ENCODE measurements around the gene ANKRD11.
"Not testable (repeated sequence)": the region's sequence is repeated elsewhere in the genome, so short reads cannot be mapped to it uniquely, and the experiment has no call there.

ANKRD11 gene

DNA sequence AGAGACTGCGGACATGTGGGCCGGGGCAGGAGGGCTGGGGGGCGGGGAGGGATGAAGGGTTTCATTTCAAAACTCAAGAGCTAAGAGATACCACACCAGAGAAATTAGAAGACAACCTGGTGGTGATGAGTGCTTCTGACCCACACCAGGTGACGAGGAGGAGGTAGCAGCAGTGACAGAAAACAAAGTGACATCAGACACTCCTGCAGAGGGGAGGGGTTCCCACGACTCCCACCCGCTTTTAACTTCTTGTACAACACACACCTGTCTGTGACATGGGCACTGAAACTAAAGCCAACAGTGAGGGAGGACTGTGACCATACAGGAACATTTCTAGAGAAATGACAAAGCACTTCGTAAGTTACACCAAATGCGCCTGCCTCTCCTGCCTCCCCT, 112.9 kb downstream of the ANKRD11 start:
- no peak for DNase-seq

DNA sequence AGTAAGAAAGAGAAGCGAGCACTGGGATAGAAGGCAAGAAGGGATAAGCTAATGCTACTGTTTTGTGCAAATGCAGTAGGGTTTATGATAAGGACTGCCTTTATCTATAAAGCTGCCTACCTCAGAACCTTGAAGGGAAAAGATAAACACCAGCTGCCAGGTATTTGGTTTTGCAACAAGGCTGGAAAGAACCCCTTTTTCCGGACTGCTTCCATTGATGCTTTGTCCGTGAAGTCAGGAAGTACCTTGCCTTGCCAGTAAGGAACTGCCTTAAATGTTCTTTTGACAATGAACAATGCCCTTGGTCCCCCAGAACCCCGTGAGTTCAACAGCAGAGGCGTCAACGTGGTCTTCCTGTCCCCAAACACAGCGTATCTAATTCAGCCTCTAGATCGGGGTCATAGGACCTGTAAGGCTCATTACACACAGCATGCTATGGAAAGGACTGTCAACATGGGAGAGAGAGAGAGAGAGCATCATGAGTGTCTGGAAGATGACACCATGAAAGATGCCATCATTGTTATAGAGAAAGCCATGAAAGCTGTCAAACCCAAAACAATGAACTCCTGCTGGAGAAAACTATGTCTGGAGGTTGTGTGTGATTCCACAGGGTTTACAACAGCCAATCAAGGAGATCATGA, 113.4 kb downstream of the ANKRD11 start:
- no peak for DNase-seq

DNA sequence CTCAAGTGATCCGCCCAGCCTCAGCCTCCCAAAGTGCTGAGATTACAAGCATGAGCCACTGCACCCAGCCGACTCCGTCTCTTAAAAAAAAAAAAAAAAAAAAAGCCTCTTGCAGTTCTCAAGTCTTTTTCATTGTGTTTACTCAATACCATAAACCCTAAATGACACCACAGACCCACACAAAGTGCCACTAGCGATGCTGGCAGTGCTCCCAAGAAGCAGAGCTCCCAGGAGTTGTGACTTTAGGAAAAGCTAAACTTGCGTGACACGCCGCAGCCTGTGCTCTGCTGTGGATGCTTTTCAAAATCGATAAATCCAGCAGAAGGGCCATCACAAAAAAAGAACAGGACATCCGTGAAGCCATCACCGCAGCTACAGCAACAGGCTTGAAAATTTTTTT, 114.7 kb downstream of the ANKRD11 start:
- no peak for DNase-seq

DNA sequence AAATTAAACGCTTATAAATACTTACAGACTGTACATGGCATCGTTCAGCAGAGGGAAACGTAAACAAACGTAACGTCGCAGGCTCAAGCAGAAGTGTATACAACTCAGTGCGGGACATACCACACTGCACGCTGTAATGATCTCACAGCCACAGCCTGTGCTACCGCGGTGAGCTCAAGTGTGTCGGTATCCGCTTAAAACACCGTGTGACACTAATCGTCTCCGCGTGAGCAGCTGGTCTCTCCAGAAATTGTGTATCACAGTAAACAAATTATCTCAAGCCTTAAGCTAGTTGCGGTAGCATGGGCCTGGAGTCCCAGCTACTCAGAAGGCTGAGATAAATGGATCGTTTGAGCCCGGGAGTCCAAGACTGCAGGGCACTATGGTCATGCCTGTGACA, 115.3 kb downstream of the ANKRD11 start:
- no peak for DNase-seq

DNA sequence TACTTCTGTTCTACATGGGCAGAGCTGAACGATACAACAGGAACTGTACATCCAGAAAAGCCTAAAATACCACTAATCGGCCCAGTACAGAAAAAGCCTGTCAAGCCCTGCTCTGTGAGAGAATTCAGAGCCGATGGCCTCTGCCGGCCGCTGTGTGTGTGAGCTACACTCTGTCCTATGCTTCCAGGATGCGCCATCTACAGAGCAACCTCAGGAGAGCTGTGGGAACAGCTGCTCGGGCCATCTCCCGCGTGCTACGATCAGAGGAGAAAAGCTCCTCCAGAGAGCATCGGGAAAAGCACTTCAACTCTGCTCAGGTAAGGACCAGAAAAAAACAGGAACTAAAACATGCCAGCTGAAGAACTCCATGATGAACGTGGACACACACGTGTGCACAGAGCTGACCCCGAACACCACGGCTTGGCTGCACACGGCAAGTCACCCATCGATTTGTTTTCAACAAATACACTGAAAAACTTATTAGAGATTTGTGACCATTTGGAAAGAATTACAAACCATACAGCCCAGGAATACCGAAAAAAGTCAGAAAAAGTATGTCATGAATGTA, 115.9 kb downstream of the ANKRD11 start:
- no peak for DNase-seq

DNA sequence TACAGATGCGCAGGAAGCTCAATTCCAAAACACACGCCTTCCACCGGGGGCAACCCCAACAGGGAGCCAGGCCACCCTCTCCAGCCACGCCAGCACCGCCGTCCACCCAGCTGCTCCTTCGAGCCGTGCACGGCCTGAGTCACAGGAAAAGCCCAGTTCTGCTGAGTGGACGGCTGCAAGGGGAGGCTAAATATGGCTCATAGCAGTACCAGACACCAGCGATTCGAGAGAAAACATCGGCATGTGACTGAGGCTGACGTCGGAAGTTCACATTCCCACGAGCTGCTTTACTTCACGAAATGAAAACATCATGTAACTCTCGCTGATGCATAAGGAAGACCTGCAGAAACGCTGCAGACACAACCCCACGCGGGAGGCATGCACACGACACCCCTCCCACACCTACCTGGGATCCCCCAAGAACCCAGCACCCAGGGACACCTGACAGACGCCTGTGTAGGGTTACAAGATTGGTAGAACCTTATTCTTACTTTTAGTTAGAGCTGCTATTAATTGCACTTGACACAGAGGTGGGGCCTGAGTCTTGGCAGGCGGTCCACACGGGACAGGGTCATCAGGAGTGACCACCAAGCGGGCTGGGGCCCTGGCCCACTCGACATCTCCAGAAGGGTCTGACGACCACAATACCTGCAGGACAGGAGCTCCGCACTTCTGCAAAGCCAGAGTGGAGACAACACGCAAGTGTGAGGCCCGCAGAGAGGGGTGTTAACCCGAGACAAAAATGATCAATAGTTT, 116.8 kb downstream of the ANKRD11 start:
- no peak for DNase-seq

DNA sequence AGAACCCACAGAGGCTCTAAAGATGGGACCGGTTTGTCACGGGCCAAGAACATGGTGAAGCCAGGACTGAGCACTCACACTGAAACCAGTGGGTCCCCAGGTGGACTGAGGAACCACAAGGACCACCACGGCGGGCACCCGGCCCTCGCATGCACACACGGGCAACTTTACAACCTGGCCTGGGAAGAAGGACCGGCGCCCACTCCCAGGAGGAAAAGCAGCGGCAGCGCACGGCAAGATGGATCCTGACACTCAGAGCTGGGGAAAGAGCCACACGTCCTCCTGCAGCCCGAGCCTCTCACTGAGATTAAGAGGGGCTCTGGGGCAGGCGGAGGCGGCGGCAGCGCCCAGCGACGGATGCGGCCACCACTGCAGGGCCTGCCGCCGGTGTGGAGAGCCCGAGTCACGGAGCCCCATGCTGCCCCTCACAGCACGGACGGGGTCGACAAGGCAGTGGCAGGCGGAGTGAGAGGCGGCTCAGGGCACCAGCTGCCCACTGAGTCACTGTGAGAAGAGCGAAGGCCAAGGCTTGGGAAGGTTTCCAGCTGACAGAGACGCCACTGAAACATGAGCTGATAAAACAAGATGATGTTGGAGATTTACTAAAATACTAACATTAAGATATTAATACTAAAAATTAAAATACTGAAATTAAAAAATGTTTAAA, 118.3 kb downstream of the ANKRD11 start:
- DNase-seq = no peak

DNA sequence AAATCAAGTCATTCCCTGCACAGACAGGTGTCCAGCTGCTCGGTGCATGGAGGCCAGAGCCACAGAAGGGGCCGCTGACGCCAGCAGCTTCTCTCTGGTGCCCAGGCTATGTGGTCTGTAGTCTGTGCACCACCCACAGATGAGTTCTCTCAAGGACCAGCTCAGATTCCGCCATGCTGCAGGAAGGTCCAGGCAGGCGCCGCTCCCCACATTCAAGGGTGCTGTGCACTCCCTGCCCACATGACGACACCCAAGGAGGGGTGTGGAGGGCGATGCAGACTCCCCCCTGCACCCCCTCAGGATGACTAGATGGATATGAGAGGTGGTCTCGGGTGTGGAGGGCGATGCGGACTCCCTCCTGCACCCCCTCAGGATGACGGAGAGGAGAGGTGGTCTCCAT, 119.0 kb downstream of the ANKRD11 start:
- no peak for DNase-seq

DNA sequence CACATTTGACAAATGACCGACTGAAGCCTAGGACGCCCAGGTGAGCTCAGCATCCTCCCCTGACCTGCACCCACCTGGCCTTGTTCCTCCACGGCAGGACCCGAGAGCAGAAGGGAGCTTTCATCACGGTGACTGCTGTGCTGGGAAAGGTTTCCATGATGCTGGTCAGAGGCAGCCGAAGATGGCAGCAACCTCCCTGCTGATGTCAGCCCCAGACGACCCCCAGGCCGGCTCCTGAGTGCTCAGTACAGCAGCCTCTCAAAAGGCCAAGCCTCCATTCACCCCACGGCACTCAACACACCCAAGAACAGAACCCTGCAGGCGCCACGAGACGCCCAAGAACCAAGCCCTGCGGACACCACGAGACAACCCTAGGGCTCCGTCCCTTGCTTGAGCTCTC, 119.8 kb downstream of the ANKRD11 start:
- DNase-seq = no peak

DNA sequence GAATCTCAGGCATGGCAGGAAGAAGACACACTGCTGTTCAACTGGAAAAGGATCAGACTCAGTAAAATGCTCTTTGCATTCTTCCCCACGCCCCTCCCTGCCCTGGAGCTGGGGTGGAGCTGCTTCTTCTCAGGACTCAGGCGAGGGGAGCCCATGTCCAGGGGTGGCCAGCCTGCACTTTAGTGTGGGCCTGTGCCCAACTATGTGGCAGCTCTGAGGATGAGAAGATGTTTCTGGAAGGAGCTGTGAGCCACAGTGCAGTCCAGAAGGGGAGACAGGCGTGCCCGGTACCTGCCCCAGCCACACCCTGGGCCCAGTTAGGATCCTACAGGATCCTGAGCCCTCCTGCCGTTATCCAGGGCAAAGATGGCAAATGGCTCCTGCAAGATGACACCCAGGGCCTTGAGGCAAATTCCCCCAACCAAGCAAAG, 120.3 kb downstream of the ANKRD11 start:
- no peak for DNase-seq

DNA sequence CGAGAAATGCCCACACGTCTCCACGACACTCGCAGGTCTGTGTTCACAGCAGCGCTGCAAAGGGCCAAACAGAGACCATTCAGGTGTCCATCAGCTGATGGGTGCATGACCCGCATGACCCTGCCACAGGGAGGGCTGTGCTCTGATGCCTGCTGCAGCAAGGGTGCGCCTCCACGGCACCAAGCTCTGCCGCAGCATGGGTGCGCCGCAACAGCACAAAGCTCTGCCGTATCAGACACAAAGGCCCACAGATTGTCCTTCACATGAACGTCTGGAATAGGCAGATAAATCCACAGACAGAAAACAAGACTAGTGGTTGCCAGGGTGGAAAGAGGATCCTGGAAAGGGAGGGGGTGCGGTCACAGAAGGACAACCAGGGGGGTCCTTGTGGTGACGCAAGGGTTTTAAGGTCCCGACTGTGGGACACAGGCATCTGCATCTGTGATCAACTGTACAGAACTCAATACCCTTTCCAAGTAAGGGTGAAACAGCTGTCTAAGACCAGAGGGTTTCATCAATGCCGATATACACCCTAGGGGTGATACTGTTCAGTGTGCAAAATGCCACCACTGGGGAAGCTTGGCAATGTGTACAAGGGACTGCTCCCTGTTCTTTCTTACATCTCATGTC, 121.0 kb downstream of the ANKRD11 start:
- no peak for DNase-seq

DNA sequence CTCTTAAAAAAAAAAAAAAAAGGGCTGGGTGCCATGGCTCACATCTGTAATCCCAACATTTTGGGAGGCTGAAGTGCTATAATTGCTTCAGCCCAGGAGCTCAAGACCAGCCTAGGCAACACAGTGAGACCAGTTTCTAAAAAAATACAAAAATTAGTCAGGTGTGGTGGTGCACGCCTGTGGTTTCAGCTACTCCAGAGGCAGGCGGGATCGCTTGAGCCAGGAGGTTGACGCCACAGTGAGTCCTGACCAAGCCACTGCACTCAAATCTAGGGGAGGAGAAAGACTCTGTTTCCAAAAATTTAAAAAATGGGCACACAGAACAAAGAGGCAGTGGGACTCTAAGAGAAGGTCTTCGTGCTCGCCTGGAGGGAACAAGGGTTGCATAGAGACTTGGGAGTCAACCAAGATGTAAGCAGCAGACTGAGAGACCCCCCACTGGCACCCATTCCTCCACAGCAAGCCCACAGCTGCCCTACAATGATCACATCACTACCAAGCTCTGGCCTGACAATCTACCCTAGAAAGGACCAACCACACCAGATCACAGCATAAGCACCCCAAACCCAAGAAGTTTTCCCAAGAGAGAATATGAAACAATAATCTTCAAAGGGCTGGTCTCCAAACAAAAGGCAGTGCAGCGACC, 121.6 kb downstream of the ANKRD11 start:
- no peak for DNase-seq

DNA sequence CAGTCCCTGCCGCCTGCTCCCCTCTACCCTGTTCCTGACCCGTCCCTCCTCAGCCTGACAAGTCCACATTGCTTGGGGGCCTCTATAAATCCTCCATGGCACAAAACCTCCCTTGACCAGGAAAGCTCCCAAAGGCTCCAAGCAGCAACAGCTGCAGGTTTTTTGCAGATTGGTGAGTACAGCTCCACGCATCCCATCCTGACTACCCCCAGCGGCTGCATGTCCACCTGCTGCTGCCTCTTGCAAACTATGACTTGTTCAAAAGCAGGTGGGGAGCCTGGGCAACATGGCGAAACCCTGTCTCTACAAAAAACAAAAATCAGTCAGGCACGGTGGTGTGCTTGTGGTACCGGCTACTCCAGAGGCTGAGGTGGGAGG, 122.8 kb downstream of the ANKRD11 start:
- DNase-seq = no peak

DNA sequence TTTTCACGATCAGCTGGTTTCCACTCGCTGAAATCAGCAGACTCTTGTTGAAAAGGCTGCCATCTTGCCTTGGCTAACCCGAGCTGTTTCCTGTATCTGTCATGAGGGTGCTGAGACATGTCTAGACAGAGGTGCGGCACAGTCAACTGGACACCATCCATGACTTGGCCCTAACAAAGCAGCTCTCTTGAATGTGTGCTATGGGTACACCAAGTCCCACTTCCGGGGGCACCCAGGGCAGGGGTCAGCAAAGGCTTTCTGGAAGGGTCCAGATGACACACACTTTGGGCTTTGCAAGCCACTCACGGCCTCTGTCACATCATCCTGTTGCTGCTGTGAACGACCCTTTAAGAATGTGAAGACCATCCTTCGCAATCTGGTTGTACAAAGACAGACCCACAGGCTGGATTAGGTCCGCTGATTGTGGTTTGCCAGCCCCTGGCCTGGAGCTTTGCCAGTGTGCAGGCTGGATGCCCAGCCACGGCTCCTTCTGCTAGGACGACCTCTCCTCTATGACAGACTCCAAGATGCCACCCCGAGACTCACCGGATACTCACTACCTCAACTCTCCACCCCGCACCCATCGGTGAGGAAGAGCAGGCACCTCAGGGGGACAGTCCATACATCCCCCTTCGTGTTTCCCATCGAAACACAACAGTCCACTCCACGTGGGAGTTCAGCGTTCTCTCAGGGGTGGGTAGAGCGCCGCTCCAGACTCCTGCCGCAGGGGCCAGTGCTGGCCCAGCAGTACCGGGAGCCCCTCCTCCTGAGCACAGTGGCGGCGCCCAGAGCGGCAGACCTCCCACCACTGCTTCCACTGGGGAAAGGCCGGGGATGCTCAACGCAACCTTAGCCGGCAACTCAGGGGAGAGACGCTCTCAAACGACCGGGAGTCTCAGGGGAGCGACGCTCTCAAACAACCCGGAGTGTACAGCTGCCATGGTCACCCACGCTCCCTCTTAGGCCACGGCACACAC, 123.5 kb downstream of the ANKRD11 start:
- no peak for DNase-seq

DNA sequence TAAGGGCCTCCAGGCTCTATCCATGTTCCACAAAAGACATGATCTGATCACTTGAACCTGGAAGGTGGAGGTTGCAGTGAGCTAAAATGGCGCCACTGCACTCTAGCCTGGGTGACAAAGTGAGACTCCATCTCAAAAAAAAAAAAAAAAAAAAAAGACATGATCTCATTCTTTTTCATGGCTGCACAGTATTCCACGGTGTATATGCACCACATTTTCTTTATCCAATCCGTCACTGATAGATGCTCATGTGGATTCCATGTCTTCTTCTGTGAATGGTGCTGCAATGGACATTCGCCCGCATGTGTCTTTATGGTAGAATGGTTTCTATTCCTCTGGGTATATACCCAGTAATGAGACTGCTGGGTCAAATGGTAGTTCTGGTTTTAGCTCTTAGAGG, 124.4 kb downstream of the ANKRD11 start:
- DNase-seq = no peak

DNA sequence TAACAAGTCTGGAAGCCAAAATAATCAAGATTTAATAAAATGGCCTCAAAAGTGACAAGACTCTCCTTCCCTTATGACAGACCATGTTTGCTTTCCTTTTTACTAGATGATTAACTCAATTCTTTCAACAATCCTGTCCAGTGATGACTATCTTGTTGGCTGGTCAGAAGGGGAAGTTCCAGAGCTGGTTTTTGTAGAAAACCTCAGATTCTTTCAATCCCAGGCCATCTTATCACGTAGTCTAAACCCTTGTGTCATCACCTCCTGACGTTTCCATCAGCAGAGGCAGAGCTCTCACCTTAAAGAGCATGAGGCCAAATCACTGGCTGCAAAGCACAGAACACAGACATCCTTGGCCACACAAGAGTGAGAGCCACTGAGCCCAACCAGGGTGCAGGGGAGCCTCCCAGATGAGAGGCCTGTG, 125.3 kb downstream of the ANKRD11 start:
- no peak for DNase-seq

DNA sequence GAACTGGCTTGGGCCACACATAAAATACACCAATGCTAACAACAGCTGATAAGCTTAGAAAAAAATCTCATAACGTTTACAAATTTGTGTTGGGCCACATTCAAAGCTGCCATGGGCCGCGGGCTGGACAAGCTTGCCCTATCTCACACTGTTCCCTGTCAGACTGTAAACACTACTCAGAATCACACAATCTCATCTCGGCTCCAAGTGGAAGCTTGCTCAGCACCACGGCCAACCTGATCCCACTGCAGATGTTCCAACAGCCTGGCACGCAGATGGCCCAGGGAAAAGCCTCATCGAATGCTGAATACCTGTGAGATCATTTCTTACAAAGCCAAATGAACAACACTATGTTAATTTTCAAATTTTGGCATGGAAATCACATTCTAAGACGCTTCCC, 125.8 kb downstream of the ANKRD11 start:
- no peak for DNase-seq

DNA sequence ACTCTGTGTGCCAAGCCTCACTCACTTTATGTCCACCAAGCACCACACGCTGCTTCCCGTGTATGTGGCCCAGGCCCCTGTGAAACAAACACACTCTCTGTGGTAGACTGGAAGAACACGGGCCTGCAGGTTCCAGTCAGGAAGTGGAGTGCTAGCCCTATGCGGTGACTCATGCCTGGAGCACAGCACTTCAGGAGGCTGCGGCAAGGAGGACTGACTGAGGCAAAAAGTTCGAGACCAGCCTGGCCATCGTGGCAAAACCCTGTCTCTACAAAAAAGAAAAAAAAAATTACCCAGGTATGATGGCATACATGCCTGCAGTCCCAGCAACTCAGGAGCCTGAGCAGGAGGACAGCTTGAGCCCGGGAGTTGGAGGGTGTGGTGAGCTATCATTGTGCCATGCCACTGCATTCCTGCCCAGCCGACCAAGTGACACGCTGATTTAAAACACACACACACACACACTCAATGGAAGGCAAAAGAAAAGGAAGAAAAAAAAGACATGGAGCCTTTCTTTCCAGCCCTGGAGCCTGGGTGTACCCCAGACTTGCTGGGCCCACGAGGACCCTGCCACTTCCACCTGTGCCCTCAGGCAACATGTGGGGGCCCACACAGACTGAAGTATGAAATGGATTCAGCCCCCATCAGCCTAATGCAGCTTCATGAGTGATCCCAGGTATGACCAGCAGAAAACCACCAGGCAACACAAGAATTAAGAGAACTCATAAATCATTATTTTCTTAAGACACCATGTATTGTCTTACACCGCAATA, 126.6 kb downstream of the ANKRD11 start:
- no peak for DNase-seq

DNA sequence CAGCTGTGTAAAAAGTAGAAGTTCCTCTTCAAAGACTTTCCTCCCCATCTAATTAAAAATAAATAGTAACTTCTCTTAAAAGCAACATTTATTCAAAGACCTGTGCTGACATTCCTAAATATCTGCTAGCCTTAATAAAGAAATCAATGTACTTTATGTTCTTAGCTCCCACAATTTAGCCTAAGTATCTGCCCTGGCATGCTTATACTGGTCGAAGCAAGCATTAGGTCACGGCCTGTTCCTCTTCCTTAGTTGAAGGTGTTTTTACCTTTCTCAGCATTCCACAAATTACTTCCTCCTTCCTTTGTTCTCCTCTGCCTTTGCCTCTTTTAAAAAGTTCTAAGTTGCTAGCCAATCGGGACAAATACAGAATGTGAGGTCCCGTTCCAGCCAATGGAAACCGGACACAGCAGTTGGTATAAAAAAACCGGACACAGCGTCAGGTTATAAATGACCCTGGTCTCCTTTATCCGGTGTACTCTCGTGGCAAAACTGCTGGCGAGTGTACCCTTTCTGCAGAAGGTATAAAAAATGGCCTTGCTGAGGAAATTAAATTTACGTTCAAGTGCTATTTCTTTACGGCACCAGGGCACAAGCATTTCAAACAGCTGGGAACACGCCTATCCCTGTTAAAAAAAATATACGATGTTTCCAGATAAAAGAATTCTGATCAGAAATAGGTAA, 127.7 kb downstream of the ANKRD11 start:
- not testable (repeated sequence) for DNase-seq

Data from NCI-H187 (cell line).